H9 (cell line): ENCODE results near the gene RGL4. TPM values are rescaled to one million over a fixed set of nuclear protein-coding genes. Genes with fewer than 3 reads are reported as not detected.

Experiments used
- DNase-seq: peaks from one replicate; pipeline ENCODE4 v3.0.0-alpha.2; 2017
- H2AFZ ChIP-seq: one replicate; pipeline ENCODE4 v1.6.1; 2013; ENCODE audit warnings: mild to moderate bottlenecking, low read length, control low read depth, moderate library complexity
- H2AK5ac ChIP-seq: 2 replicates; pipeline ENCODE4 v1.6.1; 2013; ENCODE audit warnings: low read length, control low read depth, mixed read lengths; ENCODE audit not compliant: insufficient read length
- H2BK120ac ChIP-seq: one replicate; pipeline ENCODE4 v1.6.1; 2013; ENCODE audit warnings: low read depth, mild to moderate bottlenecking, low read length, control low read depth, inconsistent platforms; ENCODE audit not compliant: poor library complexity, severe bottlenecking
- H2BK12ac ChIP-seq: 2 replicates; pipeline ENCODE4 v1.6.1; 2013; ENCODE audit warnings: low read length, control low read depth, mixed read lengths, low read depth; ENCODE audit not compliant: insufficient read length
- H2BK15ac ChIP-seq: 2 replicates; pipeline ENCODE4 v1.6.1; 2013; ENCODE audit warnings: low read depth, low read length, control low read depth
- H2BK20ac ChIP-seq: one replicate; pipeline ENCODE4 v1.6.1; 2013; ENCODE audit warnings: low read depth, mild to moderate bottlenecking, low read length, control low read depth, inconsistent platforms; ENCODE audit not compliant: poor library complexity, severe bottlenecking
- H2BK5ac ChIP-seq: 2 replicates; pipeline ENCODE4 v1.6.1; 2013; ENCODE audit warnings: low read length, control low read depth, mixed read lengths; ENCODE audit not compliant: insufficient read length
- H3K14ac ChIP-seq: 2 replicates; pipeline ENCODE4 v1.6.1; 2013; ENCODE audit warnings: low read length, control low read depth; ENCODE audit not compliant: insufficient read depth
- H3K18ac ChIP-seq: 2 replicates; pipeline ENCODE4 v1.6.1; 2013; ENCODE audit warnings: low read depth, mild to moderate bottlenecking, mixed read lengths, low read length, control low read depth; ENCODE audit not compliant: insufficient read length
- H3K23ac ChIP-seq: 2 replicates; pipeline ENCODE4 v1.6.1; 2013; ENCODE audit warnings: low read length, control low read depth, mixed read lengths, low read depth; ENCODE audit not compliant: insufficient read length
- H3K23me2 ChIP-seq: 2 replicates; pipeline ENCODE4 v1.6.1; 2013; ENCODE audit warnings: low read depth, mild to moderate bottlenecking, mixed read lengths, low read length, control low read depth; ENCODE audit not compliant: insufficient read length, poor library complexity, severe bottlenecking
- H3K27ac ChIP-seq: 2 replicates; pipeline ENCODE4 v1.5.1; 2013; ENCODE audit warnings: low read length, control low read depth, mixed read lengths, low read depth; ENCODE audit not compliant: insufficient read length
- H3K27me3 ChIP-seq: 2 replicates; pipeline ENCODE4 v1.6.1; 2013; ENCODE audit warnings: low read length, control low read depth, inconsistent platforms; ENCODE audit not compliant: insufficient read depth
- H3K4ac ChIP-seq: 2 replicates; pipeline ENCODE4 v1.6.1; 2013; ENCODE audit warnings: low read depth, mild to moderate bottlenecking, control low read depth, inconsistent platforms, low read length, moderate library complexity
- H3K4me1 ChIP-seq: 2 replicates; pipeline ENCODE4 v1.6.1; 2013; ENCODE audit warnings: low read length, control low read depth, inconsistent platforms; ENCODE audit not compliant: insufficient read depth
- H3K4me2 ChIP-seq: 2 replicates; pipeline ENCODE4 v1.6.1; 2013; ENCODE audit warnings: low read length, control low read depth, mixed read lengths; ENCODE audit not compliant: insufficient read length, insufficient read depth
- H3K56ac ChIP-seq: 2 replicates; pipeline ENCODE4 v1.6.1; 2013; ENCODE audit warnings: low read depth, mild to moderate bottlenecking, mixed read lengths, low read length, control low read depth; ENCODE audit not compliant: insufficient read length
- H3K79me1 ChIP-seq: 2 replicates; pipeline ENCODE4 v1.6.1; 2013; ENCODE audit warnings: low read depth, mild to moderate bottlenecking, moderate library complexity, low read length, control low read depth, inconsistent platforms; ENCODE audit not compliant: insufficient read depth, poor library complexity, severe bottlenecking
- H3K79me2 ChIP-seq: 2 replicates; pipeline ENCODE4 v1.6.1; 2013; ENCODE audit warnings: low read length, control low read depth, inconsistent platforms; ENCODE audit not compliant: insufficient read depth
- H3K9ac ChIP-seq: 2 replicates; pipeline ENCODE4 v1.6.1; 2013; ENCODE audit warnings: low read length, control low read depth, mixed read lengths; ENCODE audit not compliant: insufficient read length; ENCODE audit errors: extremely low read depth
- H3K9me3 ChIP-seq: one replicate; pipeline ENCODE4 v1.6.1; 2013; ENCODE audit warnings: low read depth, low read length, inconsistent platforms; ENCODE audit not compliant: control insufficient read depth
- H3T11ph ChIP-seq: one replicate; pipeline ENCODE4 v1.6.1; 2013; ENCODE audit warnings: mild to moderate bottlenecking, low read length, control low read depth, inconsistent platforms
- H4K20me1 ChIP-seq: one replicate; pipeline ENCODE4 v1.6.1; 2013; ENCODE audit not compliant: control insufficient read depth, insufficient read length, insufficient read depth
- H4K5ac ChIP-seq: 2 replicates; pipeline ENCODE4 v1.6.1; 2013; ENCODE audit warnings: low read depth, mild to moderate bottlenecking, mixed read lengths, low read length, control low read depth; ENCODE audit not compliant: insufficient read length
- H4K8ac ChIP-seq: replicated peaks from 2 replicates; pipeline ENCODE4 v1.6.1; 2013; ENCODE audit warnings: low read length, control low read depth, mixed read lengths, low read depth; ENCODE audit not compliant: insufficient read length
- H4K91ac ChIP-seq: 2 replicates; pipeline ENCODE4 v1.6.1; 2013; ENCODE audit warnings: low read depth, mild to moderate bottlenecking, moderate library complexity, mixed read lengths, low read length, control low read depth; ENCODE audit not compliant: insufficient read length
- H3K27ac Mint-ChIP-seq, 3 experiments: 2 replicates in 2 of 3; 3 replicates in 1 of 3; pipeline ENCODE4 v1.8.0; 2020 to 2021; ENCODE audit warnings: mixed read lengths in 3 of 3, mild to moderate bottlenecking in 1 of 3, moderate library complexity in 1 of 3
- H3K27me3 Mint-ChIP-seq: 2 replicates; pipeline ENCODE4 v1.8.0; 2021; ENCODE audit warnings: low read depth, mild to moderate bottlenecking, moderate library complexity, mixed read lengths
- H3K36me3 Mint-ChIP-seq, 3 experiments: 2 replicates in 2 of 3; 3 replicates in 1 of 3; pipeline ENCODE4 v1.8.0; 2020 to 2021; ENCODE audit warnings: low read depth in 3 of 3, mixed read lengths in 3 of 3; ENCODE audit not compliant: insufficient read depth in 1 of 3
- H3K4me1 Mint-ChIP-seq, 2 experiments: 2 replicates each; pipeline ENCODE4 v1.8.0; 2020; ENCODE audit warnings: mixed read lengths in 2 of 2
- H3K4me3 Mint-ChIP-seq, 2 experiments: 2 replicates in 1 of 2; 3 replicates in 1 of 2; pipeline ENCODE4 v1.8.0; 2020 to 2021; ENCODE audit warnings: mild to moderate bottlenecking in 2 of 2, mixed read lengths in 2 of 2, moderate library complexity in 1 of 2
- H3K9me3 Mint-ChIP-seq, 2 experiments: 2 replicates in 1 of 2; 3 replicates in 1 of 2; pipeline ENCODE4 v1.8.0; 2020; ENCODE audit warnings: mild to moderate bottlenecking in 2 of 2, mixed read lengths in 2 of 2, moderate library complexity in 1 of 2
- CTCF ChIP-seq: fragments of 200-600 bp; sonication (generic); conservative IDR thresholded peaks from 3 replicates; pipeline ENCODE4 v1.8.0; 2021; ENCODE audit warnings: antibody characterized with exemption, mild to moderate bottlenecking
- WGBS: extraction: QIAGEN DNeasy Blood & Tissue Kit; methylation state at CpG from one replicate; pipeline ENCODE4 v1.1.7; 2013; ENCODE audit warnings: missing lambda C conversion rate, low lambda C conversion rate, mixed read lengths; ENCODE audit not compliant: insufficient read length; ENCODE audit errors: extremely low coverage; 5-methylcytosine and 5-hydroxymethylcytosine counted together
- total RNA-seq: library from RNA; stranded (reverse); gene quantifications from 2 replicates; pipeline ENCODE4 v1.2.1, GENCODE V29; 2021

Gene RGL4
- total RNA-seq, 1 experiment from 2014 or later: not detected

GRCh38 chr22:23712256-23712655 lies 21.4 kb downstream of the RGL4 start:
- H3K4me1 Mint-ChIP-seq: peaks cover 0 to 2% of the 10 kb centered on the region in 2 experiments; a peak in 1 of 4 replicates
- DNase-seq: no peak
- Histone ChIP-seq H4K20me1 (no peaks in the 10 kb centered on the region), H3K23ac (no peak overlapping the region), H3K18ac (no peak overlapping the region), H3K27me3 (no peaks in the 10 kb centered on the region), H2BK15ac (no peak overlapping the region), H4K5ac (no peak overlapping the region), H3K9me3 (no peaks in the 10 kb centered on the region), H3K56ac (no peak overlapping the region), H3K9ac (no peak overlapping the region), H3K4ac (no peak overlapping the region), H3K14ac (no peak overlapping the region), H3T11ph (no peak overlapping the region), H2BK120ac (no peak overlapping the region), H3K4me2 (no peak overlapping the region), H2BK12ac (no peak overlapping the region), H3K79me1 (no peaks in the 10 kb centered on the region), H3K27ac (no peak overlapping the region), H4K8ac (no peak overlapping the region), H3K4me1 (no peaks in the 10 kb centered on the region), H4K91ac (no peak overlapping the region), H2BK5ac (no peak overlapping the region), H3K23me2 (peaks cover 3% of the 10 kb centered on the region), H3K79me2 (no peaks in the 10 kb centered on the region), H2AK5ac (no peak overlapping the region), H2BK20ac (no peak overlapping the region), H2AFZ (no peak overlapping the region)
- TF ChIP-seq CTCF: no peak
- H3K36me3 Mint-ChIP-seq: peaks cover 36 to 62% (median 60%) of the 10 kb centered on the region in 3 experiments
- no peak overlapping the region for H3K27ac Mint-ChIP-seq
- H3K9me3 Mint-ChIP-seq: no peaks in the 10 kb centered on the region; a peak in 1 of 5 replicates
- H3K27me3 Mint-ChIP-seq: no peaks in the 10 kb centered on the region
- WGBS: no CpG with 5 or more reads among the region's 12 CpGs
- H3K4me3 Mint-ChIP-seq: no peak overlapping the region
